Astrocyte of the cerebellum (primary cell): ENCODE data around the gene TMTC1.

Source experiments
- DNase-seq: peaks from one replicate; pipeline ENCODE4 v3.0.0-alpha.2; 2011; ENCODE audit warnings: low read depth
- H3K4me3 ChIP-seq: 2 replicates; pipeline ENCODE4 v1.5.1; 2011; ENCODE audit warnings: mild to moderate bottlenecking, low read depth, low read length, moderate library complexity
- in situ Hi-C: cut with HindIII; loops from 2 replicates; pipeline ENCODE4 v1.10.0; 2017; ENCODE audit warnings: low sequenced_read_pairs
- TF ChIP-seq, protein P1 (sequence below): IDR thresholded peaks from 2 replicates; pipeline ENCODE4 v1.5.1; 2012; ENCODE audit warnings: low read length, low read depth, moderate library complexity, mild to moderate bottlenecking; ENCODE audit errors: missing control alignments

TMTC1 gene

DNA sequence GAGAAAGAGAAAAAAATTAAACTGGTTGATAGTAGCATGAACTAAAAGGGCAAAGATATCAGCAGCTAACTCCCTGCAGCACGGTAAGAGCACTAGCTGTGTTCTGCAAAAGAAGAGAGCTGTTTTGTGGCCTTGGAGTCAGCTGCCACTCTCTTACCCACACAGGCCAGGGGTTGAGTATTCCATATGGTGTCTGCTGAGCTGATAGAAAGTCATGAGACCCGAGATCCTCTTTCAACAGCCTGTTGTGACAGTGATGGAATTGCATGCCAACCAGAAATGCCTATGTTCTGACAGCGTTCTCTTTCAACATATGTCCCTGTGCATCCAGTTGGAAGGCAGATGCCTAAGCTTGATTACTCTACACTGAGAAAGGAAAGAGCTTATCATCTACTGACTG is 39.9 kb downstream of the TMTC1 start:
- TF ChIP-seq, protein P1, sequence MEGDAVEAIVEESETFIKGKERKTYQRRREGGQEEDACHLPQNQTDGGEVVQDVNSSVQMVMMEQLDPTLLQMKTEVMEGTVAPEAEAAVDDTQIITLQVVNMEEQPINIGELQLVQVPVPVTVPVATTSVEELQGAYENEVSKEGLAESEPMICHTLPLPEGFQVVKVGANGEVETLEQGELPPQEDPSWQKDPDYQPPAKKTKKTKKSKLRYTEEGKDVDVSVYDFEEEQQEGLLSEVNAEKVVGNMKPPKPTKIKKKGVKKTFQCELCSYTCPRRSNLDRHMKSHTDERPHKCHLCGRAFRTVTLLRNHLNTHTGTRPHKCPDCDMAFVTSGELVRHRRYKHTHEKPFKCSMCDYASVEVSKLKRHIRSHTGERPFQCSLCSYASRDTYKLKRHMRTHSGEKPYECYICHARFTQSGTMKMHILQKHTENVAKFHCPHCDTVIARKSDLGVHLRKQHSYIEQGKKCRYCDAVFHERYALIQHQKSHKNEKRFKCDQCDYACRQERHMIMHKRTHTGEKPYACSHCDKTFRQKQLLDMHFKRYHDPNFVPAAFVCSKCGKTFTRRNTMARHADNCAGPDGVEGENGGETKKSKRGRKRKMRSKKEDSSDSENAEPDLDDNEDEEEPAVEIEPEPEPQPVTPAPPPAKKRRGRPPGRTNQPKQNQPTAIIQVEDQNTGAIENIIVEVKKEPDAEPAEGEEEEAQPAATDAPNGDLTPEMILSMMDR = no peak
- H3K4me3 ChIP-seq = no peak overlapping the region
- in situ Hi-C loops = no loop called here
- DNase-seq = no peak

DNA sequence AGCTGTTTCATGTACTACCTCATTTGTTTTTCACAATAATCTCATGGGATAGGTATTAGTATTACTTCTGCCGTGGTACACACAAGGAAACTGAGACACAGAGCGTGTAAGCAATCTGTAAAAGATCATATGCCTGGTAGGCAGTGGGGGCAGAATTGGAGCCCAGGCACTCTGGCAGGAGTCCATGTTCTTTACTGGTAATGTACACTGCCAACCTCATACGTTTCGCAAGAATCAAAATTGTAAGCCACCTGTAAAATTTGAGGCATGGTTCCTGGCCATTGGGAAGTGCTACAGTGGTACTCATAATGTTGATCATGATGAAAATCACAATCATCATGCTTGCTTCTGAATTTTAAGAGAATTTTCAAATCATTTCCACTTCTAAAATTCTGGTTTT is 40.7 kb downstream of the TMTC1 start:
- in situ Hi-C loops = no loop called here
- H3K4me3 ChIP-seq = no peak overlapping the region
- TF ChIP-seq, protein P1 = no peak
- no peak for DNase-seq

DNA sequence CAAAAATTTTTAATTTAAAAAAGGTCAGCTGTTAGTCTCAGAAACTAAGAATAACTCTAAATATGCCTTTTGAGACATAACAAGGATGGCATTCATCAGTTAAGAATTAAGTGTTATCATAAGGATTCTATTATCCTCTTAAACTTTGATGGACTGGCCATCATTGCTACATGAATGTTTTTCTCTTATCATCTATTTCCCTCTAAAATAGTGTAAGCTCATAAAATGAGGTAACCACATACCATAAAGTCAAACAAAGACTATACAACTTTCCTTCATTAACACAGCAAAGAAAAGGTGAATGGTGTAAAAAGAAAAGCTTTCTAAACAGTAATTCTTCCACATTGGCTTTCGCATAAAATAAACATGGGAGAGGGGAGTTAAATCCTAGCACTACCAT is 41.1 kb downstream of the TMTC1 start:
- TF ChIP-seq, protein P1 = no peak
- no peak for DNase-seq
- in situ Hi-C loops = no loop called here
- no peak overlapping the region for H3K4me3 ChIP-seq

DNA sequence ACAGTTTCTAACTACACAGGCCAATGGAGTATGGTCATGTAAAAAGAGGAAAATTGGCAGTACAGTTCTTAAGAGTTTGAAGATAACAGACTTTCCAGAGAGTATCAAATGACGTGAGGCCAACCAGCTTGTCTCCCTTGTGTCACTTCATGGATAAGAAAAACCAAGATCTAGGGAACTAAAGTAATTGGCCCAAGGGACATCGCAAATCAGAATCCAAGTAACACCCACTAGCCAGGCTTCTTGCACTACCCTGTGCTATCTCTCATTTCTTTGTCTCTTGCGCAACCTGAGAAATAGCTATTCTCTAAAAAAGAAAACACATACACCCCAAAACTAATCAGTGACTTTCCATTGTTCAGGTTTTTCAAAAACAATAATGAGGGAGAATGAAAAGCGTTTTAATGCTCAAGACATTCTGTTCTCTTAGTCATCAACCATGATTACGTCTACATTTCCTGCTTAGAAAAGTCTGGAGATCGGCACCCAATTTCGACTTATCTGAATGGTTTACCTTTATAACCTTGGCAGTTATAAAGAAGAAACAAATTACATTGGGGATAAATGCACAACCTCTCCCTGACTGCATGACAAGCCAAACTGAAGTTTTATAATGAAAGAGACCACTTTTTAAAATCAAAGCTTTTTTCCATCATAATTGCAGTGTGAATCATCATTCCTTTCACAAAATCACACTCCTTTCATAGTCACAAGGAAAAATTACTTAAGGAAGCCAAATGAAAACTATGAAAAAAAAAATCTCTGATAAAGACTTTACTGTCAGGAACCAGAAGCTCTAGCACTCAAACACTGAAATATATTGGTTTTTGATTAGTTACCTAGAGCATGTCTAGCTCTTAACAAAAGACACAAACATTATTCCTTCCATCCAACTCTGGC is 42.1 kb downstream of the TMTC1 start:
- no peak overlapping the region for H3K4me3 ChIP-seq
- TF ChIP-seq, protein P1 = no peak
- peak; percentile 83 for DNase-seq
- in situ Hi-C loops = no loop called here

DNA sequence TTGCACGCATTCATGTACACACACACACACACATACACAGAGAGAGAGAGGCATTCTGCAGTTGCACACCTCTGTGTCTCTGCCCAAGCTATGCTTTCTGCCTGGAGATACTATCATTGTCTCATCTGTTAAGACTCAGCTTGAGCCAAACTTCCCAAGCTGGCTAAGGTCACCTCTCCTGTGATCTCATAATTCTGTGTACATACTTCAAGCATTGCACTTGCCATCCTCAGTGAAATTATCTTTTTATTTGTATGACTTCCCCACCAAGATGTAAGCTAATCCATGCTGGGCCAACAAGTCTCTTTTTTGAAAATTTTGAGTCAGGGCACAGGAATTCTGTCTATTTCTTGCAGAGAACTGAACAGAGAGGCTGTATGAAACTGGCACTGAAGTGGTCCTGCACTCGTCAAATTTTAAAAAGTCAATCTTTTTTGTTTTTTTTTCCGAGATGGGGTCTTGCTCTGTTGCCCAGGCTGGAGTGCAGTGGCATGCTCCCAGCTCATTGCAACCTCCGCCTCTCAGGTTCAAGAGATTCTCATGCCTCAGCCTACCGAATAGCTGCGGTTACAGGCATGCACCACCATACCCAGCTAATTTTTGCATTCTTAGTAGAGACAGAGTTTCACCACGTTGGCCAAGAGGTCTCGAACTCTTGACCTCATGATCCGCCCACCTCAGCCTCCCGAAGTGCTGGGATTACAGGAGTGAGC is 44.3 kb downstream of the TMTC1 start:
- TF ChIP-seq, protein P1 = no peak
- no peak for DNase-seq
- H3K4me3 ChIP-seq = no peak overlapping the region
- in situ Hi-C loops = no loop called here

DNA sequence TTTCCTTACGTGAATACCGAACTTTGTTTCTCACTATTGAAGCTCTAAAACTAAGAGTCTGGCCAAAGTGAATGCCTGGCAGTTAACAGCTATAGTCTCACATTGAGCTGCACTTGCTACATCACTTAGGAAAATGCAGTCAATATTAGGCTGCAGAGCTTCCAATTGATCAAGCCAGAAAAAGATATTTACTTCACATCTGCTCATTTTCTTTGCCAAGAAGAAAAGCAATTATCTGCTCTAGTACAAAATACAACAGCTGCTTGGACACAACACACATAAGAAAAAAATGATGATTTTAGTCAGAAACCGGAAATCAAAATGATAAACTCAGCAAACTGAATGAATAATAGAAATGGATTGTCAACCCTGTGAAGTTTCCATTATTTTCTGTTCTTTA is 45.4 kb downstream of the TMTC1 start:
- DNase-seq = no peak
- no peak overlapping the region for H3K4me3 ChIP-seq
- in situ Hi-C loops = no loop called here
- TF ChIP-seq, protein P1 = no peak
